Gastroesophageal sphincter (tissue), 3 donors: ENCODE data around the gene DAND5.

ENCODE experiments used
- POLR2A ChIP-seq, 2 donors: fragments of 450-650 bp; IDR thresholded peaks; one replicate each; pipeline ENCODE4 v1.6.1; 2017; ENCODE audit warnings: antibody characterized with exemption in 2 of 2, mild to moderate bottlenecking in 2 of 2, moderate library complexity in 1 of 2
- POLR2AphosphoS5 ChIP-seq: sonication (generic); formaldehyde crosslinking; IDR thresholded peaks from one replicate; pipeline ENCODE4 v1.6.1; 2017; ENCODE audit warnings: antibody characterized with exemption
- TF ChIP-seq, protein P1 (sequence below), 4 experiments: fragments of 200-600 bp in 2 of 4; fragments of 450-650 bp in 2 of 4; sonication (generic) in 1 of 4; IDR thresholded peaks; one replicate each; pipeline ENCODE4 v1.5.1; 2017 to 2019; ENCODE audit warnings: antibody characterized with exemption in 4 of 4, mild to moderate bottlenecking in 2 of 4, moderate library complexity in 2 of 4

DNA sequence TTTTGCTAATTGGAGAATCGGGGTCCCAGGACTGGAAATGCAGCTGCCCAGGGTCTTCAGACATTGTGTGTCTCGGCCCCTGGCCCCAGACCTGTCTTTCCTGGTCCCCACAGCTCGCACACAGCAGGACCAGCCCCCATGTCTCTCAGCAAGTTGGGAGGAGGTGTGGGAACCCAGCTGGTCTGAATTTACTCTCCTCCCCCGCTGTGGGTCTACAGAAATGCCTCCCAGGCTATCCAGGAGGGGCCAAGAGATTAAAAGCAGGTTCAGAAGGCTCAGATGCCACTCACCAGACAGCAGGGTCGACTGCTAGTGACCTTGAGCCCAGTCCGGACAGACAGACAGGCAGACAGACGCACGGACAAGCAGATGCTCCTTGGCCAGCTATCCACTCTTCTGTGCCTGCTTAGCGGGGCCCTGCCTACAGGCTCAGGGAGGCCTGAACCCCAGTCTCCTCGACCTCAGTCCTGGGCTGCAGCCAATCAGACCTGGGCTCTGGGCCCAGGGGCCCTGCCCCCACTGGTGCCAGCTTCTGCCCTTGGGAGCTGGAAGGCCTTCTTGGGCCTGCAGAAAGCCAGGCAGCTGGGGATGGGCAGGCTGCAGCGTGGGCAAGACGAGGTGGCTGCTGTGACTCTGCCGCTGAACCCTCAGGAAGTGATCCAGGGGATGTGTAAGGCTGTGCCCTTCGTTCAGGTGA lies at the start of gene DAND5:
- TF ChIP-seq, protein P1, sequence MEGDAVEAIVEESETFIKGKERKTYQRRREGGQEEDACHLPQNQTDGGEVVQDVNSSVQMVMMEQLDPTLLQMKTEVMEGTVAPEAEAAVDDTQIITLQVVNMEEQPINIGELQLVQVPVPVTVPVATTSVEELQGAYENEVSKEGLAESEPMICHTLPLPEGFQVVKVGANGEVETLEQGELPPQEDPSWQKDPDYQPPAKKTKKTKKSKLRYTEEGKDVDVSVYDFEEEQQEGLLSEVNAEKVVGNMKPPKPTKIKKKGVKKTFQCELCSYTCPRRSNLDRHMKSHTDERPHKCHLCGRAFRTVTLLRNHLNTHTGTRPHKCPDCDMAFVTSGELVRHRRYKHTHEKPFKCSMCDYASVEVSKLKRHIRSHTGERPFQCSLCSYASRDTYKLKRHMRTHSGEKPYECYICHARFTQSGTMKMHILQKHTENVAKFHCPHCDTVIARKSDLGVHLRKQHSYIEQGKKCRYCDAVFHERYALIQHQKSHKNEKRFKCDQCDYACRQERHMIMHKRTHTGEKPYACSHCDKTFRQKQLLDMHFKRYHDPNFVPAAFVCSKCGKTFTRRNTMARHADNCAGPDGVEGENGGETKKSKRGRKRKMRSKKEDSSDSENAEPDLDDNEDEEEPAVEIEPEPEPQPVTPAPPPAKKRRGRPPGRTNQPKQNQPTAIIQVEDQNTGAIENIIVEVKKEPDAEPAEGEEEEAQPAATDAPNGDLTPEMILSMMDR (IDR thresholded peaks at IDR 0.05), result no peak
- TF ChIP-seq POLR2AphosphoS5 (no peak), POLR2A (IDR thresholded peaks at IDR 0.05) (no peak)
